NCI-H82 (cell line): ENCODE results near the gene PIGT.

ENCODE experiments used
- DNase-seq: peaks from one replicate; lab custom pipeline; 2025; lab: John Stamatoyannopoulos, UW

Gene PIGT

GRCh38 chr20:45400346-45401031, 15.5 kb upstream of the PIGT start:
- DNase-seq: no peak

- no peak for DNase-seq
Observed at GRCh38 chr20:45402946-45403345, 13.0 kb upstream of the PIGT start.

GRCh38 chr20:45404438-45404837, 11.5 kb upstream of the PIGT start:
- peak; percentile 54 for DNase-seq

DNA sequence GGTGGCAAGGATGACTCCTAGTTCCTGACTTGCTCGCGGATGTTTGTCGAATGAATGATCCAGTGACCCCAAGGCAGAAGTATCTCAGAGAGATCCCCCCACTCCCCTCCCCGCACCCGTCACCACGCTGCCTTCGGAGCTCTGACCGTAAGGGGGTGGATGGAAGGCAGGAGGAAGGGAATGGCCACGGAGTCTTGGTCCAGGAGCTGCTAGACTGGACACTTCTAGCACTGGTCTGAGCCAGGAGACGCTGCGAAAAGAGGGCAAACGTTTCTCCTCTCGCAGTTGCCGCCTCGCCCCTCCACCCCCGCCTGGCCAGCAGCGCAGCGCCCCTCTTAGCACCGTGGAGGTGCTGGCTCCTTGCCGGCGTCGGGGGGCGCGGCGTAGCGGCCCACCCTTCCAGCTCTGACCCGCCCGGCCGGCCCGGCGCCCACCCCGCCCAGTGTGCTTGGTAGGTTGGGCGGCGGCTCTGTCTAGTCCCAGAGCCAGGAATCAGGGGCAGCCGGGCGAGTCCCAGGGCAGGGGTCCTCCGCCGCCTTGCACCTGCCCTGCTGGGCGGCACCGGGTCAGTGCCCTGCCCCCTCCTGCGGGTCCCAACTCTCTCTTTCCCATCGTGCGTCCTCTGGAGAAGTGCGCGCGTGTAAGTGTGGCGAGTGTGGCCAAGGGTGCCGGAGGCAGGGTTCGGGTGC, 10.2 kb upstream of the PIGT start:
- peak; percentile 45 for DNase-seq

DNA sequence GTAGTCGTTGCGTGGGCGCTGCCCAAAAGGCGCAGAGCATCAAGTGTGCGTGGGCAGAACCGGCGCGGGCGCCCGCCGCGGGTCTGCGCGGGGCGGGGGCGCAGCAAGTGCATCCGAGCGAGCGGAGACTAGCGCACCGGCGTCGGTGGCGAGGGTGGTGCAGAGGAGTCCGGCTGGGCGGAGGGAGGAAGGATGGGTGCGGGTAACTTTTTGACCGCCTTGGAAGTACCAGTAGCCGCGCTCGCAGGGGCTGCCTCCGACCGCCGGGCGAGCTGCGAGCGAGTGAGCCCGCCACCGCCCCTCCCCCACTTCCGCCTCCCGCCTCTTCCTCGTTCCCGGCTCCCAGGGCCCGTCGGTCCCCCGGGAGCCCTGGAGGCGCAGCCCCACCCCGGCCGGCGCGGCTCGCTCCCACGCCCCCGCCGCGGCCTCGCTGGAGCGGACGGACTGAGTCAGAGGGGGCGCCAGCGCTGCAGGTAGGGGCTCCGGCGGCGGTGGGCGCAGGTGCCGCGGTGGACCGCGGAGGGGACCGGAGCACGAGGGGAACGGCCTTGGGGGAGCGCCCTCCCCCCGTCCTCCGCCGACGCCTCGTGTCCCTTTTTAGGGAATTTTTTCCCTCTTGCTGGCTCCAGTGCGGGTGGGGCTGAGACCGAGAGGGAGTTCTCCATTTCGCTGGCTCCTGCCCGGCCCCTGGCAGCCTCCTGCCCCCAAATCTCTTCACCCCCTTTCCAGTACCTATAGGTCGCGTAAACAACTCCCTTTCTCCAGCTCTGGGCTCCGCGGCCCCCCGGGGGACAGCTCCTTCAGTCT, 9.5 kb upstream of the PIGT start:
- DNase-seq: peak; percentile 82

GRCh38 chr20:45407067-45407745, 8.7 kb upstream of the PIGT start:
- peak; percentile 67 for DNase-seq

- no peak for DNase-seq
Observed at GRCh38 chr20:45407783-45408645, 7.9 kb upstream of the PIGT start, which contains the start of gene DBNDD2. Gene DBNDD2, plus strand, starts transcription at chr20:45408289. Its CDS starts 179 bp downstream, at chr20:45408468.

DNA sequence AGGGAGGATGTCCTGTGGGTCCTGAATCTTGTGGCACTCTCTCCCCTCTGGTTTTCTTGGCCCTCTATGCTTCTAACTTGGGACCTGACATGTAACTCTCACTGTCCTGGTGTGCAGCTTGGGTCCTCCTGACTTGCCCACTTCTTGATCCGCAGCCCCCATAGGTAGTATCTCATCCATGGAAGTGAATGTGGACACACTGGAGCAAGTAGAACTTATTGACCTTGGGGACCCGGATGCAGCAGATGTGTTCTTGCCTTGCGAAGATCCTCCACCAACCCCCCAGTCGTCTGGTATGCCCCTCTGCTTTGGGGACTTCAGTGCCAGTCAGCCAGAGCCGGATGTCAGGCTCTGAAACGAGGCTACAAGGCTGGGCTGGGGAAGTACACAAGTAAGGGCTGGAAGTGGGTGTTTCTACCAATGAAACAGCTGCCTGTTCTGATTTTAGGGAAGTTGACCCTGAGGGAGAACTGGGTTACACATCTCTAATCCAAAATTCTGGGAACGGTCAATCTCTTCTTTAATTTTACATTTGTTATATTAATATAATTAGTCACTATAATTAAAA, 7.2 kb upstream of the PIGT start:
- no peak for DNase-seq

DNA sequence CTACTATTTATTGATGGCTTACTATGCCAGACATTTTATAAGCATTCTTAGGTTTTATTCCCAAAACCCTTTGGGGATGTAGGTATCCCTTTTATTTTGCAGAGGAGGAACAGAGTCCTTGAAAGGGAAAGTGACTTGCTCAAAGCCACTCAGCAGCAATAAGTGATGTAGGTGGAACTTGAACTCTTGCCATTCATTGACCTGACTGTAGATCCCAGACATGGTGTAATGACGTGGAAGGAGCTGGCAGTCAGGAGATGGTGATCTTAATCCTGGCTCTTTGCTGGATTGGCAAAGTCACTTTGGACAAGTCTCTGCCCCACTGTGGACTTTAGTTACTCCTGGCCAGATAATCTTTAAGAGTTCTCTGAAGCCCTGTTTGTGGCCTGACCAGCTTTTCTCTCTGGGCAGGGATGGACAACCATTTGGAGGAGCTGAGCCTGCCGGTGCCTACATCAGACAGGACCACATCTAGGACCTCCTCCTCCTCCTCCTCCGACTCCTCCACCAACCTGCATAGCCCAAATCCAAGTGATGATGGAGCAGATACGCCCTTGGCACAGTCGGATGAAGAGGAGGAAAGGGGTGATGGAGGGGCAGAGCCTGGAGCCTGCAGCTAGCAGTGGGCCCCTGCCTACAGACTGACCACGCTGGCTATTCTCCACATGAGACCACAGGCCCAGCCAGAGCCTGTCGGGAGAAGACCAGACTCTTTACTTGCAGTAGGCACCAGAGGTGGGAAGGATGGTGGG, 6.2 kb upstream of the PIGT start:
- DNase-seq: no peak

GRCh38 chr20:45410887-45411286, 5.1 kb upstream of the PIGT start:
- DNase-seq: no peak

DNA sequence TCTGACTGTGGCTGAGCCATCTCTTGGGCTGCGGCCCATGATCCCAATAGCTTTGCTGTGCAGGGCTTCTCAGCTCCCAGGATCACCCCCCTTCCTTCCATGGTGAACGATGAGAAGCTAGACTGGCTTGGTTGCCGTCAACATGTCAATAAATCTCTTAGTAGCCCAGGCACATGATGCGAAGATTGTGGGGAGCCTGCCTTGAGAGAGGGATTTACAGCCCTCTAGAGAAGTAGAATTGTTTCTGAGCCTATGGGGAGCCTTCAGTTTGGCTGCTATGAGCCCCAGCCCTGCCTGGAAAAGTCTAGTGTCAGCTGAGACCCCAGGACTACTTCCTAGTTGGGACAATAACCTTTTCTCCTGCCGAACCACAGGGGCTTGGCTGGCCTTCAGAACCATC, 3.3 kb upstream of the PIGT start:
- no peak for DNase-seq

- DNase-seq: no peak
Observed at GRCh38 chr20:45413479-45413878, 2.5 kb upstream of the PIGT start.

GRCh38 chr20:45416917-45417316, 976 bp downstream of the PIGT start:
- no peak for DNase-seq

DNA sequence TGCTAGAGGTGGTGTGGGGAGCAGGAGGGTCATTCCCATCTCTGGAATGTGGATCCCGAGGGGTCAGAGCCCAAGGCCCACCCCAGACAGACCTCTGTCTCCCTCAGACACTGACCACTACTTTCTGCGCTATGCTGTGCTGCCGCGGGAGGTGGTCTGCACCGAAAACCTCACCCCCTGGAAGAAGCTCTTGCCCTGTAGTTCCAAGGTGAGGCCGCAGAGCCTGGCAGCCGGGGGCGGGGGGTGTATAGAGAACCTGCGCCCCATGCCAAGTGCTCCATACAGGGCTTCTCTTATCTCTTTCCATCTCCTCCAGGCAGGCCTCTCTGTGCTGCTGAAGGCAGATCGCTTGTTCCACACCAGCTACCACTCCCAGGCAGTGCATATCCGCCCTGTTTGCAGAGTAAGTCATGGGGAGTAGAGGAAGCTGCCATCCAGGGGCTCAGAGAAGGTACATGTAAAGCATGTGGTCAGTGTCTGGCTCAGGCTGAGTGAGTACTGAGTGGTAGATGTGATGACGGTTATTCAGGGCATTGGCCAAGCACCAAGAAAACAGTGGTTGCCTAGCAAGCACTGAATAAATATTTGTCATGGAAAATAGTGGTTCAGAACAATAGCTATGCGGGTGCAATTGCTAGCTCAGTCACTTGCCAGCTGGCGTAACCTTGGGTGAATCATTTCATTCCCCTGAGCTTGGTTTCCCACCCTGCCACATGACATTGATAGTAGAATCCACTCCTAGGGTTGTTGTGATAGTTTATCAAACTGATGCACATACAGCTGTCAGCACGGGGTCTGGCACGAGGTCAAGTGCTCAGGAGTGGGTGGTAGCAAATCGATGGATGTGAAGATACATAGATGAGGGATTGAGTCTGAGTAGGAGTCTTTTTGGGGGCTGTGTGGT, 3.5 kb downstream of the PIGT start:
- DNase-seq: no peak

- DNase-seq: no peak
Observed at GRCh38 chr20:45420125-45420524, 4.2 kb downstream of the PIGT start.

DNA sequence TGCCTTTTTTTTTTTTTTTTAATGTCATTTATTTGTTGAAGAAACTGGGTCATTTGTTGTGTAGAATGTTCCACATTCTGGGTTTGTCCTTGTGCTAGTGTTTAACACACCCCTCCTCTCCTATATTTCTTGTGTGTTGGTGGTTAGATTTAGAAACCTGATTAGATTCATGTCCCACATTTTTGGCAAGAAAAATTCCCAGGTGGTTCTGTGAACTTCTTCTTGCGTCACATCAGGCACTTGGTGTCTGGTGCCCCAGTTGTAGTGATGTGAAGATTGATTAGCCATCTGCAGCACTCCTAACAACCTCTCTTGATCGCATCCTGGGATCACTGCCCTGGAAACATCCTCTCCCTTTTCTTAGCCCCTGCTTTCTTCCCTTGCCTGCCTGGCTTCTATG, 7.8 kb downstream of the PIGT start:
- DNase-seq: no peak

GRCh38 chr20:45425561-45425960, 9.6 kb downstream of the PIGT start:
- DNase-seq: no peak

DNA sequence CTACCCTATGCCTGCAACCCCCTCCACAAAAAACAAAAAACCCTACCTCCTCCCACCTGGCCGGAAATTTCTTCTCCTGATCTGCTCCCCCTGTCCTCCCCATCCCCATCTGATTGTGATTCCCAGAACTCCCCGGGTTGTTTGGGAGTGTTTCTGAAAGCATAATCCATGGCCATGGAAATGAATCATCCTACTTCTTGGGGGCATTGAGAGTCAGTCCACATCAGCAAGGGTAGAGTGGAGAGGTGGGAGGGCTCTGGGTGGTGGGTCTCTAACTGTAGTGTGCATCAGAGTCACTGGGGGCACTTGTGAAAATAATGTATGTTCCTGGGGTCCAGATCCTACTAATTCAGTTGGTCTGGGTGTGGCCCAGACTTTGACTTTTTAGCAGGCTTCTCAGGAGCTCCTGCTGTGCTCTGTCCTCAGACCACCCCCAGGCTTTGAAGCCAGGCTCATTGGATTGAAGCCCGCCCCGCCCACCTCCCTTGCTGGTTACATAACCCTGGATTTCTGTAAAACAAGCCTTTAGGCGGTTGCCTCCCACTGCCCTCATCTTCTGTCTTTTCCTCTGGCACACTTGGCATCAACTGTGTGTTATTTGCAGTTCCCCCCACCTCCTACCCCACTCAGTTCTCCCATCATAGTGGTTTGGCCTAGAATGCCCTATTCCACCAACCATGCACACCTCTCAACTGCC, 10.5 kb downstream of the PIGT start:
- DNase-seq: peak; percentile 28
